Inflammatory macrophage treated with lipopolysaccharide for 1 hour (primary cell): ENCODE data around the gene DGLUCY.
"Not testable (repeated sequence)": the region's sequence is repeated elsewhere in the genome, so short reads cannot be mapped to it uniquely, and the experiment has no call there.

Experiments used
- DNase-seq, 2 donors: peaks; one replicate each; pipeline ENCODE4 v3.0.0-alpha.2; 2020 to 2022

The DGLUCY gene

DNA sequence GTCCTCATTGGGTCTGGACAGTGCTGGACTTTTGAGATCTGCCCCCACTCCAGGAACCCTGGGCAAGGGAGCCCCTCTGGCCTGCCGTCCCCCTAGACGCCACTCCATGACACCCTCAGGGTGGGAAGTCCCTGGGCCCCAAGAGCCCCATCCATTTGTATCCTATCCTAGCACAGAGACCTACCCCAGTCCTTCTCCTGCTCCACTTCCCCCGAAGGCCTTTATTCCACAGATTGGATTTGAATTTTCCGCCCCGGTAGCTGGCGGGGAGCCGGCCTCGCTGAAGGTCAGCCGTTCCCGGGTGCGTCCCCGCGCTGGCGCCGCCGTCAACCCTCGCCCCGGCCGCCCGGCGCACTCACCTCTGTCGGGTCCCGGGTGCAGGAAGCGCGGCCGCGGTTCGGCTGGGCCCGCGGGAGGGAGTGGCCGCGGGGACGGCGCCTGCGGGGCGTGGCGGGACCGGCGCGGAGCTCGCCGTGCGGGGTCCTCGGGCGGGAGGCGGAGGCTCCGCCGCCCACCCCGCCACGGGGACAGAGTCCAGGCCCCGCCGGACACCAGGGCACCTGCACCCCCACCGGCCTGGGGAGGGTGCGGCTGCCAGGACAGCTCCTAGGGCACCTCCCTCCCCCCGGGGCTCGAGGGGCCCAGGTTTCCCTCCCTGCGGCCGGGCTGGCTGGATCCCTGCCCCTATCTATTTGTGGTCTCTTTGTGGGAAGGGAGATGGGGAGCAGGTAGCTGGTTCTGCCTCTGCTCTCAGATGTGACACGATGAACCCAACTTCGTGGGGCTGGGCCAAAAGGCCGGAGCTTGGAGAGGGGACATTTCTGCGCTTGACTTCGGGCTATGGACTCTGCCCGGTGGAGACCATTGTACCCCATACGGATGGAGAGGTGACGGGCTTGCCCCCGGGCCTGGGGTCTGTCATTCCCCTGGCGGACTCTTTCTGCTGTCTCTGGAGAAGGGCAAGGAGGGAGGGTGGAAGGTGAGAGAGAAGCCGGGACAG, 150.6 kb downstream of the DGLUCY start:
- DNase-seq, result no peak

DNA sequence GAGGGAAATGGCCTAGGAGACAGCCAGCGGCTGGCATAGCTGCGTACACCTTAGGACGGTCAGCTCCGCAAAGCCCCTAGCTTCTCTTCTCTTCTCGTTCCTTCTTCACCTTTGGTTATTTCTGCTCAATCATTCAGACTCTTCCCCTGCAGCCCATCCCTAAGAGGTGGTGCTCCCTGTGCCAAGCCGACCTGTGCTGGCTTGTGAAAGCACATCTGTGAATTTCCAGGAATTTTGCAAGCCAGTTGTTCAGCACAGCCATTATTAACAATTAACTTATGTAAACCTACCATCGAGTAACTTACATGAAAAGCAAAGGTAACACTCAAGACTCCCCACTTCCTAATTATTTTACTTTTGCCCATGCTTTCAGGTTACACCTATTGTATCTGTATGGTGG, 151.5 kb downstream of the DGLUCY start:
- no peak for DNase-seq

DNA sequence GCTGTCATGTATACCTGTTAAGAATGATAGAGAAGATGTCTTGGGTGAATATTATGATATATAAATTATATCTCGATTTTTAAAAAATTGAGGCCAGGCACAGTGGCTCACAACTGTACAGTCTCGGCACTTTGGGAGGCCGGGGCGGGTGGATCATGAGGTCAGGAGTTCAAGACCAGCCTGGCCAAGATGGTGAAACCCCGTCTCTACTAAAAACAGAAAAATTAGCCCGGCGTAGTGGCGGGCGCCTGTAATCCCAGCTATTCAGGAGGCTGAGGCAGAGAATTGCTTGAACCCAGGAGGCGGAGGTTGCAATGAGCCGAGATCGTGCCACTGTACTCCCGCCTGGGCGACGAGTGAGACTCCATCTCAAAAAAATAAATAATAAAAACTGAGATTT, 152.4 kb downstream of the DGLUCY start:
- not testable (repeated sequence) for DNase-seq

DNA sequence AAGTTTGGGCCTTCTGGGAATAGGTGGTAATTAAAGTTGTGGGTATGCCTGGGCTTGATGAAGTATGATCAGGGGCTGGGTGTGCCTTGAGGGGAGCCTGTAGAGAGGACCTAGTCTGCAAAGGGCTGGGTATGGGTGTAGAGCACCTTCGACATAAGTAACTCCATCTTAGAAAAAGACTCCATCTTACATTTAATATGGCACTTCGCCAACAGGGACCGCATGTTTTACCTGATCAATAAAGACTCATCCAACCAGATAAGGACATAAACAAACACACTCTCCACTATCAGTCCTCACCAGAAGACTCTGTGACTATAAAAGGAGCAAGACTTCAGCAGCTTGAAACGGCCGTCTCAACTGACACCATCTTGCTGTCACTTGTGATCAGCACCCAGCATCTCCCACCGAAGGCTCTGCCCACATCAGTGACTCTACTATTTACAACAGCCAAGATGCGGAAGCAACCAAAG, 154.1 kb downstream of the DGLUCY start:
- DNase-seq, result no peak

DNA sequence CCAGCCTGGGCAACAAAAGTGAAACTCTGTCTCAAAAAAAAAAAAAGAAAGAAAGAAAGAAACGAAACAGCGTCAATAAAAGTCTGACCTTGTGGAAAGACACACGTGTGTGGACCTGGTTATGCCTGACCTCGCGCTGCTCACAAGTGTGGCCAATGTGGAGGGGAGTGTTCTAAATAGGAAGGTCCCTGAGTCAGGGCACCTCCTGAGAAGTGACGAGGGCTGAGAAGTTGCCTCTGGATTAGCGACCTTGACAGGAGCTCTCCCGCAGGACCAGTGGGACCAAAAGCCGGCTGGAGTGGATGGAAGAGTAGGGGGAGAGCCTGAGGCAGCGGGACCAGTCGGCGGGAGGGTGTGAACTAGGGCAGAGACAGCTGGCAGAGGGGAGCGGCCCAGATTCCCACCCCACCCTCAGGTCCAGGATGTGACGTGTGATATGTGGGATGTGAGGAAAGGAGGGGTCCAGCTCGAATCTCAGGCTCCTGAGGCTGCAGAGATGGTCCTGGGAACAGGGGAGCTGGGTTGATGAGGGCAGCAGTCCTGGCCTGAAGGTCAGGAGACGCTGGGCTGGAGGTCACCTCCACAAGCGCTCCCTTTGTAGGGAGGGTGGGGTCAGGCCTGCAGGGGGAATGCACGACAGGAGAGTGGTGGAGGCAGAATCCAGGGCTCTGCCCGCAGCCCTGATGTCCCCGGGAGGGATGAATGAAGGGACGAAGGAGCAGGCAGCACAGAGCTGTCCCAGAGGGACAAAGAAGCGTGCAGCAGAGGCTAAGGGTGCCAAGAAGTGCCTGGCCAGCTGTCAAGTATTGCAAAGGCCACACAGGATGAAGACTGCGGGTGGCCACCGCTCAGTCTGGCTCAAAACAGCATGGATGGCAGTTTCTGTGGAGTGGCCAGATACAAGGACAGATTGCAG, 155.5 kb downstream of the DGLUCY start:
- DNase-seq, result no peak

DNA sequence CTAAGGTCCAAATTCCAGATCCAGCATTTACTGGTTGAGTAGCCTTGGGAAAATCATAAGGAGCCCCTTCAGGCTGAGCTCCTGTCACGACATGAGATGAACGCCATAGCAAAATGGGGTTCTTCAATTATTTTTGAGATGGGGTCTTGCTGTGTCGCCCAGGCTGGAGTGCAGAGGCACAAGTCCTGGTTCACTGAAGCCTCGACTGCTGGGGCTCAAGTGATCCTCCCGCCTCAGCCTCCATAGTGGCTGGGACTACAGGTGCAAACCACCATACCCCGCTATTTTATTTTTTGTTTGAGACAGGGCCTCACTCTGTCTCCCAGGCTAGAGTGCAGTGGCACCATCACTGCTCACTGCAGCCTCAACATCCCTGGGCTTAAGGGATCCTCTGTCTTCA, 156.3 kb downstream of the DGLUCY start:
- no peak for DNase-seq

DNA sequence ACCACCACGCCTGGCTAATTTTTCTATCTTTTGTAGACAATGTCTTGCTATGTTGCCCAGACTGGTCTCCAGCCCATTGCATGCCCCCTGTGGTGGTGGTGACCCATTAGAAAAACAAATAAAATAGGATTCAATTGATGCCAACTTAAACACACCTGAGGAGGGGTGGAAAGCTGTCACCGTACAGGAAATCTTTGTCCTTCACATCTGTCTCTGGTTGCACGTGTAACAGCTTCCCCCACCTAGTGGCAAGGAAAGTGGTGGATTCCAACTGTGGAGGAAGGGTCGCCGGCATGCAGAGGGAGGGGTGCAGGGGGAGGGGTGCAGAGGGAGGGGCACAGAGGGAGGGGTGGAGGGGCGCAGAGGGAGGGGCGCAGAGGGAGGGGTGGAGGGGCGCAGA, 156.7 kb downstream of the DGLUCY start:
- no peak for DNase-seq

DNA sequence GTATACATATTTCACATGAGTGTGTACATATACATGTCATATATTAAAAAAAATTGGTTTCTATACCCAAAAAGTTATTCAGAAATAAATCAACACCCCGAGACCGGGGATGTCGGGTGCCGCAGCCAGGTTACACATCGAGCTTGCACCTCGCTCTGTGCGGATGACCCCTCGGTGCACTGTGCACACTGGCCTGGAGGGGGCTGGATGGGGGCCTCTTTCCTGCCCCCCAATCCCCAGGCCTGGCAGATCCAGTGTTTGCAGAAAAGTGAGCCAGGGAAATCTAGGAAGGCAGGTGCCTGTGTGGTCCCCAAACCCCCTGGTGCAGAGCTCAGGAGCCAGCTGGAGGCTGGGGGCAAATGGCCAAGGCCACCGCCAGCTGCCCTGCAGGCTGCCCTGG, 157.8 kb downstream of the DGLUCY start:
- no peak for DNase-seq

DNA sequence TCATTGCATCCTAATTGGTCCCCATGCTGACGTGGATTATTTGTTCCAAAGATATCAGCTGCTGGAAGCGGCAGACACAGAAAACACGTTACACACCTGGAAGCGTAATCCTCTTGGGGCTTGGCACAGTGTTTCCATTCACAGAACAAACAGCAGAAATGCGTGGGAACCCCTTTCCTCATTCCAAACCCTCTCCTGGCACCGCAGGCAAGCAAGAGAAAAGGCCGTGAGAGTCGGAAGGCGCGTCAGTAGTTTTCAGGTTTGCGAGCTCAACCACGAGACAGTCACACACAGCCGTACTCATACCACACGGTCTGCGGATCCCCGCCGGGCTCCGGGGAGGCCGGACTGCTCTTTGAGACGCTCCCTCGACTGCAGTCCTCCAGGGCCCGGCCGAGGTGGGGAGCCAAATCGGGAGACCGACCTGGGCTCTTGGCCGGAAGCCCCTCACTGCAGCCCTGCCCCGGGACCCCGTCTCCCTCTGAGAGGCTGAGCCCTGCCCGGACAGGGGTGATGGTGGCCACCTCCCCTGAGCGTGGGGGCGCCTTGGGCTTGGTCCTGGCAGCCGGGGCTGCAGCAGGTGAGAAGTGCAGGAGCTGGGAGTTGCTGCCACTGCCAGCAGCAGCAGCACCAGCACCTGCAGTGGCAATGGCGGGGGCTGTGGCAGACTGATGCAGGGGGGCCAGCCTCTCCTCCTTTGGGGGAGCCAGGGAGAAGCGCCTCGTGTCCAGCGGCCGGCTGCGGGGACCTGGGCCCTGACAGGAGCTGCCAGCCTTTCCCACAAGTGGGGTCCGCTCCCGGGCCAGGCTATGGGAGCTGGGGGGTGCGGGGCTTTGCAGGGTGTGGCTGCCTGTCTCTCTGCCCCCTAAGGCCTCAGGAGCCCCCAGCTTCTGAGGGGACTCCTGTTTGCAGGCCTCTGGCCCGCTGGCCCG, 158.7 kb downstream of the DGLUCY start:
- DNase-seq, result no peak

DNA sequence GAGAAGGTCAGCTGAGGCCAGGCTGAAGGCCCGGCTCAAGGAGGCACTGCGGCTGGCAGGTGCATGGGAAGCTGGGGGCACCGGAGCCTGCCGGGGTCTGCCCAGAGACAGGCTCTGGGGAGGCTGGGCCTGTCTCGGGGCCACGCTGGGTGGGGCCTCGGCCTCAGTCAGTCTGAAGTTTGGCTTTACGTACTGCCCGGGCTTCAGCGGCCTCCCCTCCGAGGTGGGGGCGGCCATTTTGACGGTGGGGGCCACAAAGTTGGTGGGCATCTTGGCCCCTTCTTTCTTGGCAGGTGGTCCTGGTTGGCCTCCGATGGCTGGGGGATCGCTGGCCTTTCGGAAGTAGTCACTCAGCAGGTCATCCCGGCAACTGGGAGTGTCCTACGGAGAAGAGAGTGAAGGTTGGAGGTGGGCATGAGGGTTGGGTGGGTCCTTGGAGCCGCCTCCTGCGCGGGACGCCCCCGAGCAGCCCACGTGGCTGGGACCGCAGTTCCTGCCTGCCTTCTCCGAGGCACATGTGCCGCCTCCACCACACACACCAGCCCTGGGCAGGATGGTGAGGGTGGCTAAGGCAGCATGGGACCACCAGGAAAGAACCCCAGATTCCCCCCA, 159.5 kb downstream of the DGLUCY start:
- DNase-seq, result no peak

DNA sequence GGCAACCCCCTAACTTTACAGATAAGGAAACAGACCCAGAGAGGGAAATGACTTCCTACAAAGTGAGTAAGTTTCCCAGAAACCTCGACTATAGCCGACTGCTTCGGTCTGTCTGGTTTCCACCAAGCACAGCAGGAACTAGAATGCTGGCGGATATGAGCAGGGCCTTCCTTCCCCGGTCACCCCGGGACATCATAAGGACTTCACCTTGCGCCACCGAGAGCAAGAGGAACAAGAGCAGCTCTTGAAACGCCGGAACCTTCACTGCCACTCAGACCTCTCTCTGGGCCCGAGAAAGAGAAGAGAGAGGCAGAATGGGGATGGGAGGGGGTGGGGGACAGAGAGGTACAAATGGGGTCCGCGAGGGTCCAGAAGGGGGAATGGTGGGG, 160.0 kb downstream of the DGLUCY start:
- peak; percentile 14 to 48 for DNase-seq

DNA sequence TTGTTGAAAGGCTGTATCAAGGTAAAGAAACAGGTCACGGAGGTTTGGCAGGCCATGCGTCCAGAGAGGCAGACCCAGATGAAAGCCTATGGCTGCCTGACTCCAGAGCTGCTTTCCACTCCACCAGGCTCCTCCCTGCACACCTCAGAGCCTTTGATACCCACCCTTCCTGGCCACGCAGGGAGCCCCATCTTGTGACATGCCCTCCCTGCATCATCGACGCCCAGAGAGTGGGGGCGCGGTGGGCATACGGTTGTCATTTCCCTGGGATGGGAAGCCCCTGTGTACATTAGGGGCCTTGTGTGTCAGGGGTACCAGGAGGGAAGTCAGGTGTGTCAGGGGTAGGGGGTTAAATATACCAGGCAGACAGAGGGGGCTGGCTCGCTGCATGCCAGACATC, 160.9 kb downstream of the DGLUCY start:
- no peak for DNase-seq
